HL-60 (cell line): ENCODE measurements around the gene FGF4.

ENCODE experiments used
- GABPA ChIP-seq: IDR thresholded peaks from 2 replicates; pipeline ENCODE4 v1.6.1; 2012; ENCODE audit warnings: low read depth
- POLR2AphosphoS5 ChIP-seq: IDR thresholded peaks from 2 replicates; pipeline ENCODE4 v1.6.1; 2012; ENCODE audit warnings: low read depth
- REST ChIP-seq: IDR thresholded peaks from 2 replicates; pipeline ENCODE4 v1.6.1; 2012; ENCODE audit warnings: low read depth; ENCODE audit not compliant: insufficient replicate concordance
- SPI1 ChIP-seq: IDR thresholded peaks from 2 replicates; pipeline ENCODE4 v1.6.1; 2012; ENCODE audit warnings: low read depth, mild to moderate bottlenecking, borderline replicate concordance
- TF ChIP-seq, protein P1 (sequence below): IDR thresholded peaks from one replicate; pipeline ENCODE4 v1.5.1; 2011; ENCODE audit warnings: low read length, control low read depth, inconsistent platforms; ENCODE audit not compliant: insufficient read depth

- TF ChIP-seq, protein P1, sequence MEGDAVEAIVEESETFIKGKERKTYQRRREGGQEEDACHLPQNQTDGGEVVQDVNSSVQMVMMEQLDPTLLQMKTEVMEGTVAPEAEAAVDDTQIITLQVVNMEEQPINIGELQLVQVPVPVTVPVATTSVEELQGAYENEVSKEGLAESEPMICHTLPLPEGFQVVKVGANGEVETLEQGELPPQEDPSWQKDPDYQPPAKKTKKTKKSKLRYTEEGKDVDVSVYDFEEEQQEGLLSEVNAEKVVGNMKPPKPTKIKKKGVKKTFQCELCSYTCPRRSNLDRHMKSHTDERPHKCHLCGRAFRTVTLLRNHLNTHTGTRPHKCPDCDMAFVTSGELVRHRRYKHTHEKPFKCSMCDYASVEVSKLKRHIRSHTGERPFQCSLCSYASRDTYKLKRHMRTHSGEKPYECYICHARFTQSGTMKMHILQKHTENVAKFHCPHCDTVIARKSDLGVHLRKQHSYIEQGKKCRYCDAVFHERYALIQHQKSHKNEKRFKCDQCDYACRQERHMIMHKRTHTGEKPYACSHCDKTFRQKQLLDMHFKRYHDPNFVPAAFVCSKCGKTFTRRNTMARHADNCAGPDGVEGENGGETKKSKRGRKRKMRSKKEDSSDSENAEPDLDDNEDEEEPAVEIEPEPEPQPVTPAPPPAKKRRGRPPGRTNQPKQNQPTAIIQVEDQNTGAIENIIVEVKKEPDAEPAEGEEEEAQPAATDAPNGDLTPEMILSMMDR: no peak
- TF ChIP-seq POLR2AphosphoS5 (no peak), SPI1 (no peak), REST (no peak), GABPA (no peak)
Observed at GRCh38 chr11:69748637-69749036, 26.5 kb downstream of the FGF4 start.
